Measurements from ENCODE around the gene RYR1. TPM values are rescaled to one million over a fixed set of nuclear protein-coding genes. Genes with fewer than 3 reads are reported as not detected.

Gene RYR1
- total RNA-seq, 2 experiments from 2014 or later: 0.54 to 1.4 TPM

GRCh38 chr19:38412961-38413360 is 20.5 kb upstream of the RYR1 start:
- Histone ChIP-seq H3K4me3 (ENCODE audit: low read depth, low read length, poor library complexity, severe bottlenecking) (no peak overlapping the region), H3K79me2 (ENCODE audit: insufficient read depth, low read depth, low read length) (no peaks in the 10 kb centered on the region), H3K9me3 (ENCODE audit: low read length) (no peaks in the 10 kb centered on the region), H2AFZ (ENCODE audit: low read length) (no peak overlapping the region), H3K27ac (ENCODE audit: low read depth, low read length, poor library complexity, severe bottlenecking) (no peak overlapping the region), H3K36me3 (ENCODE audit: insufficient read depth, low read length) (no peaks in the 10 kb centered on the region), H3K4me1 (ENCODE audit: insufficient read depth, low read length, poor library complexity, severe bottlenecking) (peaks cover 10% of the 10 kb centered on the region), H3K9me2 (ENCODE audit: insufficient read depth, low read length) (no peaks in the 10 kb centered on the region), H4K20me1 (ENCODE audit: insufficient read depth, low read length) (no peaks in the 10 kb centered on the region), H3K4me2 (ENCODE audit: low read length) (no peak overlapping the region)
- TF ChIP-seq EZH2phosphoT487 (IDR thresholded peaks at IDR 0.05; ENCODE audit: borderline replicate concordance, low read depth, low read length): no peak
- no peak for TF ChIP-seq CTCF (conservative IDR thresholded peaks at IDR 0.05; ENCODE audit: low read length)
- intact Hi-C loops (cut with micrococcal nuclease; ENCODE audit: unreplicated experiment): no loop called here
- no peak for DNase-seq (ENCODE audit: low spot score)
- CTCF ChIA-PET (ENCODE audit: unreplicated experiment): no interaction called here
- BruUV-seq (replicated peaks): no TSS peak
- POLR2A ChIA-PET: no interaction called here

GRCh38 chr19:38413416-38413815 is 20.1 kb upstream of the RYR1 start:
- Histone ChIP-seq H3K9me2 (ENCODE audit: insufficient read depth, low read length) (no peaks in the 10 kb centered on the region), H3K4me2 (ENCODE audit: low read length) (no peak overlapping the region), H3K36me3 (ENCODE audit: insufficient read depth, low read length) (no peaks in the 10 kb centered on the region), H3K79me2 (ENCODE audit: insufficient read depth, low read depth, low read length) (no peaks in the 10 kb centered on the region), H3K27ac (ENCODE audit: low read depth, low read length, poor library complexity, severe bottlenecking) (no peak overlapping the region), H3K9me3 (ENCODE audit: low read length) (no peaks in the 10 kb centered on the region), H4K20me1 (ENCODE audit: insufficient read depth, low read length) (no peaks in the 10 kb centered on the region), H3K4me3 (ENCODE audit: low read depth, low read length, poor library complexity, severe bottlenecking) (no peak overlapping the region), H3K4me1 (ENCODE audit: insufficient read depth, low read length, poor library complexity, severe bottlenecking) (peaks cover 12% of the 10 kb centered on the region), H2AFZ (ENCODE audit: low read length) (no peak overlapping the region)
- CTCF ChIA-PET (ENCODE audit: unreplicated experiment): no interaction called here
- DNase-seq (ENCODE audit: low spot score): no peak
- BruUV-seq (replicated peaks): no TSS peak
- intact Hi-C loops (cut with micrococcal nuclease; ENCODE audit: unreplicated experiment): no loop called here
- TF ChIP-seq CTCF (conservative IDR thresholded peaks at IDR 0.05; ENCODE audit: low read length): no peak
- no peak for TF ChIP-seq EZH2phosphoT487 (IDR thresholded peaks at IDR 0.05; ENCODE audit: borderline replicate concordance, low read depth, low read length)
- POLR2A ChIA-PET: no interaction called here

- H4K20me1 ChIP-seq (ENCODE audit: insufficient read depth, low read length): no peaks in the 10 kb centered on the region
- intact Hi-C loops (cut with micrococcal nuclease; ENCODE audit: unreplicated experiment): no loop called here
- H3K79me2 ChIP-seq (ENCODE audit: insufficient read depth, low read depth, low read length): no peaks in the 10 kb centered on the region
- H3K4me3 ChIP-seq (ENCODE audit: low read depth, low read length, poor library complexity, severe bottlenecking): no peak overlapping the region
- no peak for DNase-seq (ENCODE audit: low spot score)
- H2AFZ ChIP-seq (ENCODE audit: low read length): peak overlapping the region; percentile 66; the same call in 1 of the 2 replicates
- ChIA-PET CTCF (ENCODE audit: unreplicated experiment) (no interaction called here), POLR2A (interaction anchor here (0.5 kb wide), 1 partner anchor 231 kb away, joined by 3 read pairs; no protein-coding TSS in a partner anchor)
- H3K9me3 ChIP-seq (ENCODE audit: low read length): no peaks in the 10 kb centered on the region
- TF ChIP-seq EZH2phosphoT487 (IDR thresholded peaks at IDR 0.05; ENCODE audit: borderline replicate concordance, low read depth, low read length) (no peak), CTCF (conservative IDR thresholded peaks at IDR 0.05; ENCODE audit: low read length) (no peak)
- H3K4me1 ChIP-seq (ENCODE audit: insufficient read depth, low read length, poor library complexity, severe bottlenecking): peaks cover 12% of the 10 kb centered on the region
- H3K9me2 ChIP-seq (ENCODE audit: insufficient read depth, low read length): no peaks in the 10 kb centered on the region
- peak overlapping the region; percentile 69 for H3K4me2 ChIP-seq (ENCODE audit: low read length)
- H3K36me3 ChIP-seq (ENCODE audit: insufficient read depth, low read length): no peaks in the 10 kb centered on the region
- H3K27ac ChIP-seq (ENCODE audit: low read depth, low read length, poor library complexity, severe bottlenecking): no peak overlapping the region
- no TSS peak for BruUV-seq (replicated peaks)
Measured at GRCh38 chr19:38417146-38417543, 16.3 kb upstream of the RYR1 start.

Measured in OCI-LY7 (cell line).